ENCODE data around the gene IER3. TPM values are rescaled to one million over a fixed set of nuclear protein-coding genes. Genes with fewer than 3 reads are reported as not detected.

Gene IER3
- total and polyA plus RNA-seq, 7 donors = 3.1 to 321 (median 18.5) TPM

DNA sequence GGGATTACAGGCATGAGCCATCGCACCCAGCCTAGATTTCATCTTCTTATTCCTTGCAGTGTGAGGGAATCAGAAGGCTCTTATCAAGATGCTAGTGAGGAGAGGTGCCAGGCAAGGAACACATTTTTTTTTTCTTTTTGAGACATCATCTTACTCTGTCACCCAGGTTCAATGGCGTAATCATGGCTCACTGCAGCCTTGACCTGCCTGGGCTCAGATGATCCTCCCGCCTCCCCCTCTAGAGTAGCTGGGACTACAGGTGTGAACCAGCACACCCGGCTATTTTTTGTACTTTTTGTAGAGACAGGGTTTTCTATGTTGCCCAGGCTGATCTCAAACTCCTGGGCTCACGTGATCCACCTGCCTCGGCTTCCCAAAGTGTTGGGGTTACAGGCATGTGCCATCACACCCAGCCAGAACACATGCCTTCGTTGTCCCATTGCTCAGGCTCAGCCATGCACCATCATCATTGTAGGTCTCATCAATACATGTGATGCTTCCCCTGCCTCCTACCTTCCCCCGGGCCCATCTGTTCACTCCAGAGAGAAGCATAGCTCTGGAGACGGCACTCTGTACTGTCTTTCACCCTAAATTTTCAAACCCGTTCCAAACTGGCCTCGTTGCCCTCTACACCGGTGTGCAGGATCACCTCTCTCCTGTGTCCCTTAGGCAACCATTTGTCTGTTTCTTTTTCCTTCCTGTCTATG is 12.0 kb downstream of the IER3 start:
- peaks cover 16 to 98% of the 10 kb centered on the region in 2 donors for H3K36me3 ChIP-seq (ENCODE audit: insufficient read depth in 1 of 2, low read depth in 1 of 2)

DNA sequence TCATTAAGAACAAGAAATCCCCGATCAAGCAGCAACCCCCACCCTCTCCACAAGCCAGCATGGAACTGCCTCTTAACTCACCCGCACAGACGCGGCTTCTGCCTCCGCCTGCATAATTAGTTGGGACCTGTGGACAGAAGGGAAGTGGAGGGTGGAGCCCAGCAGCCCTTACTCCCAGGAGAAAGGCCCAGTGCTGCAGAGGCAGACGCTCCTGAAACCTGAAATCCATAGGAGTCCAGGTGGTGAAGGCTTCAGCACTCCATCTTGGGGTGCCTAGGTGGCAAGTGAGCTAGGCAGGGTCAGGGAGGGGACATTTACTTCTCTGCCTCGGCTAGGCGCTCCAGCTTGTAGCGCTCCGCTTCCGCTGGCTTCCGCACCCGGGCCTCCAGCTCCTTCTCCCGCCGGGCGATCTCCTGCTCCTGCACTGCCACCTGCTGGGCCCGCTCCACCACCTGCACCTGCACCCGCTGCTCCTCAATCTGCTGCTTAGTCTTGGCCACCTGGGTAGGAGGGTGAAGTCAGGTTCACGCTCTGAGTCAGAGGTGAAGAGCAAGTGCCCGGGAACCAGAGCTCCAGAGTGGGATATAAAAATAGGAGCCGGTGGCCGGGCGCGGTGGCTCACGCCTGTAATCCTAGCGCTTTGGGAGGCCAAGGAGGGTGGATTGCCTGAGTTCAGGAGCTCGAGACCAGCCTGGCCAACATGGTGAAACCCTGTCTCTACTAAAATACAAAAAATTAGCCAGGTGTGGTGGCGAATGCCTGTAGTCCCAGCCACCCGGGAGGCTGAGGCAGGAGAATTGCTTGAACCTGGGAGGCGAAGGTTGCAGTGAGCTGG is 13.5 kb downstream of the IER3 start:
- WGBS, 3 donors = 56 to 62% (median 62%) methylated on average over 30 of the region's 30 CpGs

More for the DNA sequence above, 12.0 kb downstream of the IER3 start:
- intact Hi-C loops (cut with DNase I) = no loop called here
- no peaks in the 10 kb centered on the region for H3K27me3 ChIP-seq (ENCODE audit: insufficient read depth in 3 of 3, low read length in 2 of 3)
- H3K27ac ChIP-seq = no peak overlapping the region
- 90 to 93% (median 93%) methylated on average over 12 of the region's 12 CpGs for WGBS, 3 donors
- H3K4me1 ChIP-seq = no peaks in the 10 kb centered on the region
- no peak for TF ChIP-seq CTCF (IDR thresholded peaks at IDR 0.05)
- ATAC-seq = no peak
- H3K4me3 ChIP-seq = no peak overlapping the region
- DNase-seq = no peak
- no peaks in the 10 kb centered on the region for H3K9me3 ChIP-seq

GRCh38 chr6:30727920-30728553 is 16.3 kb downstream of the IER3 start:
- WGBS, 3 donors = 50 to 67% (median 51%) methylated on average over 7 of the region's 7 CpGs
- peak in 2 of 4 donors; percentile 32 to 43 for ATAC-seq
- intact Hi-C loops (cut with DNase I) = loop anchor here in 1 of 2 donors (10.0 kb wide), 1 partner anchor 183 kb away; no protein-coding TSS in a partner anchor

More for the DNA sequence above, 13.5 kb downstream of the IER3 start:
- H3K4me3 ChIP-seq = no peak overlapping the region
- H3K36me3 ChIP-seq (ENCODE audit: insufficient read depth in 1 of 2, low read depth in 1 of 2) = peaks cover 16 to 97% of the 10 kb centered on the region in 2 donors
- peak; percentile 49 to 80 for DNase-seq
- intact Hi-C loops (cut with DNase I) = no loop called here
- ATAC-seq = peak; percentile 47 to 71 (median 60)
- peak; percentile 41 for TF ChIP-seq CTCF (IDR thresholded peaks at IDR 0.05)
- no peaks in the 10 kb centered on the region for H3K9me3 ChIP-seq
- no peaks in the 10 kb centered on the region for H3K27me3 ChIP-seq (ENCODE audit: insufficient read depth in 3 of 3, low read length in 2 of 3)
- no peaks in the 10 kb centered on the region for H3K4me1 ChIP-seq
- no peak overlapping the region for H3K27ac ChIP-seq

More at GRCh38 chr6:30727920-30728553, 16.3 kb downstream of the IER3 start:
- no peak for TF ChIP-seq CTCF (IDR thresholded peaks at IDR 0.05)
- Histone ChIP-seq H3K36me3 (ENCODE audit: insufficient read depth in 1 of 2, low read depth in 1 of 2) (peaks cover 16 to 97% of the 10 kb centered on the region in 2 donors), H3K4me1 (peaks cover 6% of the 10 kb centered on the region), H3K27me3 (ENCODE audit: insufficient read depth in 3 of 3, low read length in 2 of 3) (no peaks in the 10 kb centered on the region), H3K4me3 (no peak overlapping the region), H3K27ac (no peak overlapping the region), H3K9me3 (no peaks in the 10 kb centered on the region)
- no peak for DNase-seq

Data from psoas muscle (tissue), 8 donors.